COR-L47 (cell line): ENCODE data around the gene ZNF391.
"Not testable (repeated sequence)": the region's sequence is repeated elsewhere in the genome, so short reads cannot be mapped to it uniquely, and the experiment has no call there.

Experiments
- DNase-seq: peaks from one replicate; lab custom pipeline; 2025; lab: John Stamatoyannopoulos, UW

ZNF391 gene

DNA sequence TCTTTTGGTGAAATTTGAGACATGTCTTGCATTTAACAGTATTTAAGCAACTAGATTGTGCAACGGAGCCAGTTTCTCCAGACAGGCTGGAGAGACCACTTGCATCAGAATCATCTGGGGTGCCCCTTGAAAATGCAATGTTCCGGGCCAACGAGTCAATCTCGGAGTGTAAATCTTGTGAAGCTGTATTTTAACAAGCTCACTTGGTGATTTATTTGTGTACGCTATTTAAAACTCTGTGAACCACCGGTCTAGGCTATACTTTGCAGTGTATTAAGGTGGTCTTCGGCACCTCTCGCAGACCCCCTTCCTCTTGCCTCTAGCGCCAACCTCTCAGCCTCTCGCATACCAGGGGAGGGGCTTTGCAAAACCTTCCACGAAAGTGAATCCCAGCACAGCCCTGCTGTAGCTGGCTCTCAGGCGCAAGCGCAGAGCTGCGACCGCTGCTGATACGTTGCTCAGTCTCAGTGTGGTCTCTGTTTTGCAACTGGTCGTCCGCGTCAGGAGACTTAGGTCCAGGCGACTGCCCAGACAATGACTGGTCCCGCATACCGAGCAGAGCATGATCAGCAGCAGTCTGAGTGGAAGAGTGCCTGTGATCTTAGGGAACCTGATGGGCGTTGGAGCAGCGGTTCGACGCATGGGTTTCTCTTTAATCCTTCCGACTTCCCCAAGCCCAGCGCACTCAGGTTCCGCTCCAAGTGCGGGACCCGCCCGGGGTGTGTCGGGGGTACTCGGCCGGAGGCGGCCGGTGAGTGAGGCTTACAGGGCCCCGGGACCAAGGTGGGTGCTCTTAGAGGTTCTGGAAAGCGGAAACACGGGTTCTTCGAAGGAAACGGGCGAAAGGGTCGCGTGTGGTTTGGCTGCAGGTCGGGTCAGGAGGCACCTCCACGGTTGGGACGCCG lies at the start of gene ZNF391:
TSS of gene ZNF391 (plus strand) at position 467 of the 905 bp plus-strand sequence. CDS start 11,612 bp downstream, outside the sequence.
- peak; percentile 59 for DNase-seq

DNA sequence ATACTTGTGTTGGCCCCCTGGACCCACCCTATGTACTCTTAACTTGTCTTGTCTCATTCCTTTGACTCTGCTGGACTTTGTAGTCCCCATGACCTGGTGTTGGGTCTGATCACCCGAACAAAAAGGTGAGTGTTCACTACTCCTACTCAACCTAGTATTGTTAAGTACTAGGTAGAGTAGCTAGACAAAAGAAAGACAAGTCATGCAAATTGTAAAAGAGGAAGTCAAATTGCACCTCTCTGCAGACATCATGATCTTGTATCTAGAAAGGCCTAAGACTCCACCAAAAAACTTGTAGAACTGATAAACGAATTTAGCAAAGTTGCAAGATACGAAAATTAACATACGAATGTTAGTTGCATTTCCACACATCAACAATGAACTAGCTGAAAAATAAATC lies 35.7 kb upstream of the ZNF391 start:
- no peak for DNase-seq

DNA sequence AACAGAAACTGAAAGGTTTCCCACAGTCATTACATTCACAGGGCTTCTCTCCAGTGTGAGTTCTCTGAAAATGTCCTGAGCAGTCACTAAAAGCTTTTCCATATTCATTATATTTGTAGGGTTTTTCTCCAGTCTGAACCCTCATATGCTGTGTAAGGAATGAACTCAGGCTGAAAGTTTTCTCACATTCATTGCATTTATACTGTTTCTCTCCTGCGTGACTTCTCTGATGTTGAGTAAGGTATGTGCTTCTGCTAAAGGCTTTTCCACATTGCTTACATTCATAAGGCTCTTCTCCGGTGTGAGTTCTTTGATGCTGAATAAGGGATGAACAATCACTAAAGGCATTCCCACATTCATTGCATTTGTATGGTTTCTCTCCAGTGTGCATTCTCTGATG lies 29.8 kb upstream of the ZNF391 start:
- DNase-seq, result no peak

DNA sequence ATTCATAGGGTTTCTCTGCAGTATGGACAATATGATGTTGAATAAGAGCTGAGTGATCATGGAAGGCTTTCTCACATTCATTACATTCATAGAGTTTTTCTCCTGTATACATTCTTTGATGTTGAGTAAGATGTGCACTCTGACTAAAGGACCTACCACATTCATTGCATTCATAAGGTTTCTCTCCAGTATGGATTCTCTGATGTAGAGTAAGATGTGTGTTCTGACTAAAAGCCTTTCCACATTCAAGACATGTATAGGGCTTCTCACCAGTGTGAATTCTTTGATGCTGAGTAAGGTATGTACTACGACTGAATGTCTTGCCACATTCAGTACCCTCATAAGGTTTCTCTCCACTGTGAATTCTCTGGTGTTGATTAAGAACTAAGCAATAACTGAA lies 29.3 kb upstream of the ZNF391 start:
- no peak for DNase-seq

DNA sequence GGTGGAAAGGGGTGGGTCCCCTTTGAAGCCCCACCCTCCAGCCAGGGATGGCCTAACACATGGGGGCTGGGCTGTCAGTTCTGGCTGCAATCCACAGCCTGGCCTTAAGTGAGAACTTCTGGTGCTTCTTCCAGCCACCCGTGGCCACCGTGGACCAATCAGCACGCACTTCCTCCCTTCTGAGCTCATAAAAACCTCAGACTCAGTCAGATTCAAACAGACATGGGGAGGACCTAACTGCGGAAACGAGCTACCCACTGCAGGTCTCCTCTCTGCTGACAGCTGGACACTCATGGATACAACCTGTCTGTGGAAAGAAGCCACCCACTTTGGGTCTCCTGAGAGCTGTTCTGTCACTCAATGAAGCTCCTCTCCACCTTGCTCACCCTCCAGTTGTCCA lies 20.4 kb upstream of the ZNF391 start:
- DNase-seq, result no peak

DNA sequence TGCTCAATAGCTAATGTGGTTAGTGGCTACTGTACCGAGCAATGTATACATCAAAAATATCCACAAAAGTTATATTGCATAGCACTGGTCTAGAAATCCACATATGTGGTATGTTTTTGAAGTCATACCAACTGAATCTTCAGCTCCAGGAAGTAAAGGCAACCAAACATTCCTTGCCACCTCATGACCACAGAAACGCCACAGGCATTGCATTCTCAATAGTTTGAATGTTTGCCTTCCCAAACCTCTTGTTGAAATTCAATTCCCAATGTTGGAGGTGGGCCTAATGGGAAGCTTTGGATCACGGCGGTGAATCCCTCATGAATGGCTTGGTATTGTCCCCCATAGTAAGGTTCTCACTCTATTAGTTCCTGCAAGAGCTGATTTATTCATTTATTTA lies 18.2 kb upstream of the ZNF391 start:
- no peak for DNase-seq

DNA sequence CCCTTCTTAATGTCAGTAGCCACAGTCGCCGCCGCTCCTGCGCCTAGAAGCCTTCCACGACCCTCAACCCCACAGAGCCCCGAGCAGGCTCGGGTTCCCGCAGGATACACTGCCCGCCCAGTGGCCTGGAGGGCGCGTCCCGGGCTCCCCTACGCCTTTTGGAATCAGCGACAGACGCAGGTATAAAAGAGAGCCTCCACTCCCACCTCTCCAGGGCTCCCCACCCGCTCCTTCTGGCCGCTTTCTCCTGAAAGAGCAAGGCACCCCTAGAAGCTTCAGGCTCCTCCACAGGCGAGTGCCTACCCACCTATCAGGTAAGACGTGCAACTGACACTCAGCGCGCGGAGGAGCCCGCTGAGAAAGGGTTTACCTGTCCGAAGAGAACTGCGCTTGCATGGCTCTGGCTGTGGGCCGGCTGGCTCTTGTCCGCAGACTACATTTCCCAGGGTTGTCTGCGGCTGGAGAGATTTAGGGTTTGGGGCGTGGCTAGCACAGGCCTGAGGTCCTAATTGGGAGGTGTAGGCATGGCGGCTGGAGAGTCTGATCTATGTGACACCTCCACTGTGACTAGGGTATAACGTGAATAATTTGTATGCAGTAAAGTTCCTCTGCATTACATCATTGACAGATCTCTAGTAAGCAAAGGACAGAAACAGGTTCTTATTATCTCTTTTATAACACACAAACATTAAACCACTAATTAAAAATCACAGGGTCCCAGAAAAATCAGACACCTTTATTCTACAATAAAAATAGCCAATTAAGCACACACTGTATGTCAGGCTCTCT lies 13.5 kb upstream of the ZNF391 start:
- DNase-seq, result peak; percentile 68

DNA sequence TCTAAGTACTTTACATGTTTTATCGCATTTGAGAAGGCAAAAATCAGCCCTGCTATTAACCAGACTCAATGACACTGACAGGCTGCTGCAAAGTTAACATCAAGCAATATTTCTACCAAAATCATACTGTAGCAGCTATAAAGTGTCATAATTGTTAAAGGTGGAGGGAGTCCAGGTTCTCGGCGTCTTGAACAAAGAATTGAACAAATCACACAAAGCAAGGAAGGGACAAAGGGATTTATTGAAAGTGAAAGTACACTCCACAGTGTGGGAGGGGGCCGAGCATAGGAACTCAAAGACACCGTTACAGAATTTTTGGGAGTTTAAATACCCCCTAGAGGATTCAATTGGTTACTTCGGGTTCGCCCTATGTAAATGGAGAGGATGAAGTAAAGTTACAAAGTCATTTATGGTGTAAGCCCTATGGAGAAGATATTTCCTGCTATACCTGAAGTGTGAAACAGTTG lies 12.9 kb upstream of the ZNF391 start:
- no peak for DNase-seq

DNA sequence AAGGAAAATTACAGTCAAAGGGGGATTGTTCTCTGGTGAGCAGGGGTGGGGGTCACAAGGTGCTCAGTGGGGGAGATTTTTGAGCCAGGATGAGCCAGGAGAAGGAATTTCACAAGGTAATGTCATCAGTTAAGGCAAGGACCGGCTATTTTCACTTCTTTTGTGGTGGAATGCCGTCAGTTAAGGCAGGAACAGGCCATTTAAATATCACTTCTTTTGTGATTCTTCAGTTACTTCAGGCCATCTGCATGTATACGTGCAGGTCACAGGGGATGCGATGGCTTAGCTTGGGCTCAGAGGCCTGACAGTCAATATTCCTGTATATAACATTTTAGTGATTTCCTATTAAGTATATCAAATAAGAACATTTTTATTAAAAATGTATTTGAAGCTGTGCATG lies 10.2 kb upstream of the ZNF391 start:
- DNase-seq, result not testable (repeated sequence)

DNA sequence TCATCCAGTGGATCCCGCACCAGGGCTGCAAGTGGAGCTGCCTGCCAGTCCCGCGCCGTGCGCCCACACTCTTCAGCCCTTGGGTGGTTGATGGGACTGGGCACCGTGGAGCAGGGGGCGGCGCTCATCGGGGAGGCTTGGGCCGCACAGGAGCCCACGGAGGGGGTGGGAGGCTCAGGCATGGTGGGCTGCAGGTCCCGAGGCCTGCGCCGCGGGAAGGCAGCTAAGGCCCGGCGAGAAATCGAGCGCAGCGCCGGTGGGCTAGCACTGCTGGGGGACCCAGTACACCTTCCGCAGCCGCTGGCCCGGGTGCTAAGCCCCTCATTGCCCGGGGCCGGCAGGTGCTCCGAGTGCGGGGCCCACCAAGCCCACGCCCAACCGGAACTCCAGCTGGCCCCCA lies 7.6 kb upstream of the ZNF391 start:
- DNase-seq, result not testable (repeated sequence)

DNA sequence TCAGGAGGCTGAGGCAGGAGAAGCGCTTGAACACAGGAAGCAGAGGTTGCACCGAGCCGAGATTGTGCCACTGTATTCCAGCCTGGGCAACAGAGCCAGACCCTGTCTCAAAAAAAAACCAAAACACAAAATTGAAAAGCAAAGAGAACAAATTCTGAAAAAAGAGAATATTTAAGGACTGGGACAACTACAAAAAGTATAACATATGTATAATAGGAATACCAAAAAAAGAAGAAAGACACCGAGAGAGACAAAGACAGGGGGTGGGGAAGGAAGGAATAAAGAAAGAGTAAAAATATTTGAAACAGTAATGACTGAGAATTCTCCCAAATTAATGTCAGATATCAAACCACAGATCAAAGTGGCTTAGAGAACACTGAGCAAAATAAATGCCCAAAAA lies 5.5 kb upstream of the ZNF391 start:
- no peak for DNase-seq

DNA sequence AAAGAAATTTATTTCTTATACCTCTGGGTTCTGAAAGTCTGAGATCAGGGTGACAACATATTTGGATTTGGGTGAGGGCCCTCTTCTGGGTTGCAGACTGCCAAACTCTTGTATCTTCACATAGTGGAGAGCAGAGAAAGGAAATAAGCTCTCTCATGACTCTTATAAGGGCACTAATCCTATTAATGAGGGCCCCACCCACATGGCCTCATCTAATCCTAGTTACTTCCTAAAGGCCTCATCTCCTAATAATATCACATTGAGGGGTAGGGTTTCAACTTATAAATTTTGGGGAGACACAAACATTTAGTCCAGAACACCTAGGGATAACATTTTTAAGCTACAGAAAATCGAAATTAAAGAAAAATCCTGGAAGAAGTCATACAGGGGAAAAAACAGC lies 5.1 kb upstream of the ZNF391 start:
- no peak for DNase-seq

DNA sequence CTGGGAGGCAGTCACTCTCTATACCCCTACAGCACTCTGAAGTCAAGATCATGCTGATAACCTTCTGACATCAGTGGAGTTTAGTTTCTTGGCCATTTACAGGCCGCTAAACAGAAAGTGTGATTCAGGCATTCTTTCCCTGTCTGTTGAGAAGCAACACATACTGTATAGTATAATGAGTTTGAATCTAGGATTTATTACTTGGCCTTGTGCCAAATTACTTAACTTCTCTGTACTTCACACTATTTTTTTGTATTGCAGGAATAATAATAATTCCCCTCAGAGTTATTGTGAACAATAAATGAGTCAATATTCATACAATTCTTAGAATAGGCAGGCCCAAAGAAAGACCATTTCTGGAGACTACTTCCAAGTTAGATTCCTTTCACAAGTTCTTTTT lies 4.1 kb downstream of the ZNF391 start:
- DNase-seq, result no peak

DNA sequence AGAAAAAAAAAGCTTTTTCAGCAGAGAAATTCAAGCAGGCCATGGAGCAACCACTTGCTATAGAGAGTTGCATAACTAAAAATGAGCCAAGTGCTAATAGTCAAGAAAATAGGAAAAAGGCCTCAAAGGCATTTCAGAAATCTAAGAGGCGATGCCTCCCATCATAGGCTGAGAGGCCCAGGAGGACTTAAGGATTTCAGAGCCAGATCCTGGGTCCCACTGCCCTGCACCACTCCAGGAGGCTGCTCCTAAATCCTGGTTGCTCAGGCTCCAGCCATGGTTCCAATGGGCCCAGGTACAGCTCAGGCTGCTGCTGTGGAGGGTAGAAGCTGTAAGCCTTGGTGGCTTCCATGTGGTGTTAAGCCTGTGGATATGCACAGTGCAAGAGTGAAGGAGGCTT lies 5.5 kb downstream of the ZNF391 start:
- no peak for DNase-seq

DNA sequence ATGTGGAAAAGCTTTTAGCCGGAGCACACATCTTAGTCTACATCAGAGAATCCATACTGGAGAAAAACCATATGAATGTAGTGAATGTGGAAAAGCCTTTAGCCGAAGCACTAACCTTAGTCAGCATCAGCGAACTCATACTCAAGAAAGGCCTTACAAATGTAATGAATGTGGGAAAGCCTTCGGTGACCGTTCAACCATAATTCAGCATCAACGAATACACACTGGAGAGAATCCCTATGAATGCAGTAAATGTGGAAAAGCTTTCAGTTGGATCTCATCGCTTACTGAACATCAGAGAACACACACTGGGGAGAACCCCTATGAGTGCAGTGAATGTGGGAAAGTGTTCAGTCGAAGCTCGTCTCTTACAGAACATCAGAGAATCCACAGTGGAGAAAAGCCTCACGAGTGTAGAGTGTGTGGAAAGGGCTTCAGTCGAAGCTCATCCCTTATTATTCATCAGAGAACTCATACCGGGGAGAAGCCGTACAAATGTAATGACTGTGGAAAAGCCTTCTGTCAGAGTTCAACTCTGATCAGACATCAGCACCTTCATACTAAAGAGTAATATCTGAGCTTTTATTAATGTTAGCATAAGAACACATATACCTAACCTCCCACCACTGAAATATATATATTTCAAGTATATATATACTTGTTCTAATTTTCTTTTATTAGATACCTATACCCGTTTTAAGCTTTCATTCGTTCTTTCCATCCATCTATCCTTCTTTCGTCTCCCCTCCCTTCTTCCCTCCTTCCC lies 12.5 kb downstream of the ZNF391 start:
- no peak for DNase-seq

DNA sequence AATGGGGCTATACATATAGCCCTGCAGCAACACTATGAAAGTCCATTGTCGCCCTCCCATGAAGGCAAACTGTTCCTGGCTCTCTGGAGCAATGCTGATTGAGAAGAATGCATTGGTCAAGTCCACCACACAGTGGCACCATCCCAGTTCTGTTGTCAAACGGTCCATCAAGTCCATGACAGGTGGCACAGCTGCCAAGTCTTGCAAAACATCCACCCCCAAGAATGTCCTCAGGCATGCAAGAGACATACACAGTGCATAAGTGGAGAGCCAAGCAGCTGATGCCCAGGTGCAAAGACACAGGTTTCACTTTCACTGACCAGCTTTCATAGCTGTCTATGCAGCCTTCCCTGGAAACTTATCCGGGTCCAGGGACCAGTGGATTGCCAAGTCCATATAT lies 17.5 kb downstream of the ZNF391 start:
- no peak for DNase-seq

DNA sequence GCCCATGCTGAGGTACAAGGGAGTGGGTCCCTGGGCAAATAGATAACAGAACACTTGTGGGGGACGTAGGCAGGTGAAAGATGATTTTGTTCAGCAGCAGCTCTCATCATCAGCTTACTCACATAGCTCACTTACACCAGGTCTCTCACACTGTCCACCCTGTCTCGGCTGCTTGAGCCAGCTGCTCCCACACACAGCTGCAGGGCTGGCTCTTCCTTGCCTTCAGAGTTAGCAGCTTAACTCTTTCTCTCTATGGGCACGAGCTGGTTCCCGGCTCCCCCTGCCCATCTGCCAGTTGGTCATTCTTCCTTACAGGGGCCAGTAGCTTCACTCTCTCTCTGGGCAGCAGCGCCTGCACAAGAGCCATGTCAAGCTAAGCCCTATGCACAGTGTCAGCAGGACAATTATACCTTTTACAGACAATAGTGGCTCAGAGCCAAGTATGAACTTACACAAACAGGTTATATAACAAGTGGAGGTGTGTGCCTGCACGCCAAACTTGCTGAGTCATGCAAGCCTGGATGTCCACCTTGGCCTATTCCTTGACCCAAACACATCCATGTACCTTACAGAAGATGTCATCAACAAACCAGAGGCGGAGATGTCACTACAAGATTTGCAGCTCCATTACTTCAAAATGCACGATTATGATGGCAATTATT lies 18.7 kb downstream of the ZNF391 start:
- no peak for DNase-seq

DNA sequence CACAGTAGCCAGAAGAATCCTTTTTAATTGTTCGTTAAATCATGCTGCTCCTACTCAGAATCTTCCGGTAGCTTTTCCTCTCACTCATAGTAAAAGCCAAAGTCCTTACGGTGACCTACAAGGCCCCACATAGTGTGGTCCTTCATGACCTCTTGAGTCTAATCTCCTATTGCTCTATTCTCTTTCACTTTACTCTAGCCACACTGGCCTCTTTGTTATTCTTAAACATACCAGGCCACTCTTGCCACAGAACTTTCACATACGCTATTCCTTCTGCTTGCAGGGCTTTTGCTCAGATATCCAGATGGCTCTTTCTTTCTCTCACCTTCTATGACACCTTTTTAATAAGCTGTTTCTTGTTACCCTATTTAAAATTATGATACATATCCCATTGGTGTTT lies 25.7 kb downstream of the ZNF391 start:
- DNase-seq, result no peak

DNA sequence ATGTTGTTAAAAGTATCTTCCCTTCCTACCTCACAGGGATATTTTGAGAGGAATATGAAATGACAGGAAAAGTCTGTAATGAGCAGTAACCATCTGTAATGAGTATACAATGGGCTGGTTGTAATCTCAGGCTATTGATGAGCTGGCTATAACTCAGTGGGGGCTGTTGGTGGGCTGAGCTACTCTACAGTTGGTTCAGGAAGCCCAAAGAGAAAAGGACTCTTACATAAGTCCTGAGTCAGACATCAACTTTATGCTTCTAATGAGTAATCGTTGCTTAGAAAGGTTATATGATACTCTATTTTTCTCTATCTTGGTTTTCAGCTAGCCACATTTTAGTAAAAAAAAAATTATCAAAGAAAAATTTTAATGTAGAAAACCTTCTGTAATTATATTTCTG lies 26.4 kb downstream of the ZNF391 start:
- DNase-seq, result no peak

DNA sequence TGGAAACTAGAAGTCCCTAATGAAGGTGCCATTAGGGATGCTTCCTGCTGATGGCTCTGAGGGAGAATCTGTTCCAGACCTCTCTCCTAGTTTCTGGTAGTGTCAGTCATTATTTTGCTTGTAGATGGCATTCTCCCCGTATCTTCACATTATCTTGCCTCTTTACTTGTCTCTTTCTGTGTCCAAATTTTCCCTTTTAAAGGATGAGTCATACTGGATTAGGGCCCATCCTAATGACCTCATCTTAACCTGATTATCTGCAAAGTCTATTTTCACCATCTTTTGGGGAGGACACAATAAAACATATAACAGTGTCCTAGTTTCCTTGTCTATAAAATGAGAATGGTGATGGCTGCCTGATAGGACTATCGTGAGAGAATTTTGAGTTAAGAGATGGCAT lies 27.3 kb downstream of the ZNF391 start:
- DNase-seq, result no peak

DNA sequence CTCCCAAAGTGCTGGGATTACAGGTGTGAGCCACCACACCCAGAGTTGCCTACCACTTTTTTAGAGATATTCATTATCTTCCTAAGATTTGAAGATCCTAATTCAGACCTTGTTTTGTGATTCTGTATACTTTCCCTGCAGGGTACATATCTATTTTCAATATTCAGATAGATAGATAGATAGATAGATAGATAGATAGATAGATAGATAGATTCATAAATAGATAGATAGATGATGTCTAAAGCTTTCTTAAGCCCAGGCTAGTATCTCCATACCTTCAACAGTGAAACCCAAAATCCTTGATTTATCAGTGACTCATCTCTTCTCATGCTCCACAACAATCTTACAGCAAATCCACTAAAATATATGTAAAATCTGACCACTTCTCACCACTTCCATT lies 30.8 kb downstream of the ZNF391 start:
- DNase-seq, result no peak
